ENCODE data around the gene SPNS2.

Gene SPNS2

DNA sequence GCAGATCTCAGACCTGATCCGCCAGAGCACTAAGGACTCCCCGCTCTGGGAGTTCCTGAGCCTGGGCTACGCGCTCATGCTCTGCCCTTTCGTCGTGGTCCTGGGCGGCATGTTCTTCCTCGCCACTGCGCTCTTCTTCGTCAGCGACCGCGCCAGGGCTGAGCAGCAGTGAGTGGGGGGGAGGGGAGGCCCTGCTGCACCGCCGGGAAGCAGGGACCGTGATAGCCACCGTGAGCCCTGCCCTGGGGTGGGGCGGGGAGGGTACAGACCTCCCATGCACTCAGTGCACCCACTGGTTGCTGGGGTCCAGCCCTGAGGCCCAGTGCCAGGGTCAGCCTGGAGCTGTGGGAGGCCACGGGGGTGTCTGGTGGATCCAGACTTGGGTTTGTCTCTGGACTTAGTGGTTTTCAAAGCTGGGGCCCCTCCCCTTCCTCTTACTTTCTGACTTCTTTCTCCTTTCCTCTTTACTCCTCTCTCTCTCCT is 37.6 kb downstream of the SPNS2 start:
- Histone ChIP-seq H3K27ac (no peak overlapping the region), H3K9me3 (ENCODE audit: severe bottlenecking) (no peaks in the 10 kb centered on the region), H3K27me3 (ENCODE audit: insufficient read depth, low read depth, severe bottlenecking) (no peaks in the 10 kb centered on the region), H3K4me3 (ENCODE audit: low read depth, low read length) (no peak overlapping the region), H3K36me3 (peaks cover 21% of the 10 kb centered on the region)
- no peak for DNase-seq
- TF ChIP-seq, protein P1, sequence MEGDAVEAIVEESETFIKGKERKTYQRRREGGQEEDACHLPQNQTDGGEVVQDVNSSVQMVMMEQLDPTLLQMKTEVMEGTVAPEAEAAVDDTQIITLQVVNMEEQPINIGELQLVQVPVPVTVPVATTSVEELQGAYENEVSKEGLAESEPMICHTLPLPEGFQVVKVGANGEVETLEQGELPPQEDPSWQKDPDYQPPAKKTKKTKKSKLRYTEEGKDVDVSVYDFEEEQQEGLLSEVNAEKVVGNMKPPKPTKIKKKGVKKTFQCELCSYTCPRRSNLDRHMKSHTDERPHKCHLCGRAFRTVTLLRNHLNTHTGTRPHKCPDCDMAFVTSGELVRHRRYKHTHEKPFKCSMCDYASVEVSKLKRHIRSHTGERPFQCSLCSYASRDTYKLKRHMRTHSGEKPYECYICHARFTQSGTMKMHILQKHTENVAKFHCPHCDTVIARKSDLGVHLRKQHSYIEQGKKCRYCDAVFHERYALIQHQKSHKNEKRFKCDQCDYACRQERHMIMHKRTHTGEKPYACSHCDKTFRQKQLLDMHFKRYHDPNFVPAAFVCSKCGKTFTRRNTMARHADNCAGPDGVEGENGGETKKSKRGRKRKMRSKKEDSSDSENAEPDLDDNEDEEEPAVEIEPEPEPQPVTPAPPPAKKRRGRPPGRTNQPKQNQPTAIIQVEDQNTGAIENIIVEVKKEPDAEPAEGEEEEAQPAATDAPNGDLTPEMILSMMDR (IDR thresholded peaks at IDR 0.05; ENCODE audit: low read depth, low read length), result no peak

DNA sequence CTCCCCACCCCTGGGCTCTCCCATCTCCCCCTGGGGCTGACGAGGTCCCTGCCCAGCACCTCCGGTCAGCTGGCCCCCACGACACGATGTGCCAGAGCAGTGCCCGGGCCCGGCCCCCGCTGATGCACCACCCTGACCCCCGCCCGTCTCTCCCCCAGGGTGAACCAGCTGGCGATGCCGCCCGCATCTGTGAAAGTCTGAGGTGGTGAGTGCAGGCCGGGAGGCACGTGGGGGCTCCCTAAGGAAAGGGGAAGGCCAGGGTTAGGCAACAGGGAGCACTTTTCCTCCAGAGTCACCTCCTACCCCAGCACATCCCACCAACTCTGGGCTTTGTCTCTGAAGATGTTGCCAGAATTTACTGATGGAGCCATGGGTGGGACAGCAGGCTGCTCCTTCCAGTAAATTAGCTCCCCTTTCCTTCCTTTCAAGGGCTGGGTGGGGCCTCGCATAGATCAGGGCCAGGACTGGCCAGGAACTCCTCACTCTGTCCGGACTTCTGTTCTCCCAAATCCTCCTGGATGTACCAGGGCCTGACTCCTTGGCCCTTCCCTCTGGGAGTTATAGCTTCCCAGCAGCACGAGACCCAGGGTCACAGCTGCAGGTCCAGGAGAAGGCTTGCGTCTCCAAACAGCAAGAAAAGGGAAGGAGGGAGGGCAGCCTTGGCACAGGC is 38.2 kb downstream of the SPNS2 start:
- no peaks in the 10 kb centered on the region for H3K27me3 ChIP-seq (ENCODE audit: insufficient read depth, low read depth, severe bottlenecking)
- no peaks in the 10 kb centered on the region for H3K9me3 ChIP-seq (ENCODE audit: severe bottlenecking)
- no peak for DNase-seq
- no peak overlapping the region for H3K27ac ChIP-seq
- TF ChIP-seq, protein P1 (IDR thresholded peaks at IDR 0.05; ENCODE audit: low read depth, low read length), result no peak
- no peak overlapping the region for H3K4me3 ChIP-seq (ENCODE audit: low read depth, low read length)
- H3K36me3 ChIP-seq, result peaks cover 27% of the 10 kb centered on the region

DNA sequence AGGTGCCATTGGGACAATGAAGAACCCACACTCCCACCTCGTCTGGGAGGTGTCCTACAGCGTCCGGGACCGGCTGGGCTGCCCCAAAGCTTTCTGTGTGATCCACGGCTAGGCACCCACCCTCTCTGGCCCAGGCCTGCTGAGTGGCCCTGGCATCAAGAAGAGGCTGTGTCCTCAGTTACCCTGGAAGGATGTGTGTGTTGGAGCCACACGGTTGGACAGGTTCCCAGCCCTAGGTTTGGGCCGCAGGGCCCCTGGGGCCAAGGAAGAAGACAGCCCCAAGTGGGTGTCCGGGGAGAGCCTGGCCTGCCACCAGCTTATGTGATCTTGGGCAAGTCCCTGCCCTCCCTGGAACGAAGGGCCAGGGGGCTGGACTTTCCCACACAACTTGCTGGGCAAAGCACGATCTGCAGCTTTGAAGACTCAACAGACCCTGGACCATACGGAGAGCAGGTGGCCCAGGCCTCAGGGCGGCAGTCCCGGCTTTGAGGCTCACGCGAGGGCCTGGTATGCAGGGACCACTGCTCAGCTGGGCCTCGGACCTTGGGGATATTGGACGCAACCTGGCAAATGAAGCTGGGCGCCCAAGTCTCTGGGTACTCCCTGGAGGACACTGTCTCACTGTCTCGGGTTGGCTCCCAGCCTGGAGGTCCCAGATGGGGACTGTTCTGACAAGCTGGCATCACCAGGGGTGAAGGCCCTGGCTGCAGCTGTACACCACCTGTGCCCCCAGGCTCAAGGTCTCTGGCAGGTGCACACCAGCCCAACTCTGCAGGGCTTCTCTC is 39.0 kb downstream of the SPNS2 start:
- no peaks in the 10 kb centered on the region for H3K27me3 ChIP-seq (ENCODE audit: insufficient read depth, low read depth, severe bottlenecking)
- H3K9me3 ChIP-seq (ENCODE audit: severe bottlenecking), result no peaks in the 10 kb centered on the region
- H3K36me3 ChIP-seq, result peaks cover 35% of the 10 kb centered on the region
- H3K4me3 ChIP-seq (ENCODE audit: low read depth, low read length), result no peak overlapping the region
- no peak for DNase-seq
- H3K27ac ChIP-seq, result no peak overlapping the region
- TF ChIP-seq, protein P1 (IDR thresholded peaks at IDR 0.05; ENCODE audit: low read depth, low read length), result no peak

DNA sequence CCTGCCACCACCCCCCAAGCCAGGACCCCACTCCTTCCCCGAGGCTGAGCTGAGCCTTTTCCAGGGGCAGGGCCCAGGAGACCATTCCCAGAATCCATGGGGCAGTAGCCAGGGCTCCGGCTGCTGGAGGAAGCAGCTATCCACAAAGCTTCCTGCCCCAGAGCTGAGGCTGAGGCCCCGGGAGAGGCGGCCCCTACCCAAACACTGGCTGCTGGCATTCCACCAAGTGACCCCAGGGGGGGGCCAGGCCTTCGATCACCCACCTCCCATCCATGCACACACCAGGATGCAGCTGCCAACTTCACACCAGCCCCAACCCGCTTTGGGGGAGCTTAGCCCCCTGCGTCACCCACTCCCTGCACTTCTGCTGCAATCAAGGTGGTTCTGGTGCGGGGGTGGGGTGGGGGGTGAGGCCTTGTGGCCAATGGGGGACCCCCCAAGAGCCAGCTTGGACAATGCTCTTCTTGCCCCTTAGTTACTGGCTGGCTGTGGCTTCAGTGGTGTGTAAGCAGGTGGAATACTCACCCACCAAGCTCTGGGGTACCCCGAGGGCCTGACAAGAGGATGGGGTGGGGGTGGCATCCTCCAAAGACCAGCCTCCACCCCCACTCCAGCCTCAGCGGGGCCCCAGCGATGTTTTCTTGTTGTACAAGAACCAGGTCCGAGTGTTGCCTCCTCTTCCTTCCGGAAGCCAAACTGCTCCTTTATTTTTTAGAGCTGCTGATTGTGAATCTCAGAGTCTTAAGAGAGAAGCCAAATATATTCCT is 39.7 kb downstream of the SPNS2 start:
- Histone ChIP-seq H3K27ac (no peak overlapping the region), H3K27me3 (ENCODE audit: insufficient read depth, low read depth, severe bottlenecking) (no peaks in the 10 kb centered on the region), H3K36me3 (peaks cover 41% of the 10 kb centered on the region), H3K9me3 (ENCODE audit: severe bottlenecking) (no peaks in the 10 kb centered on the region), H3K4me3 (ENCODE audit: low read depth, low read length) (no peak overlapping the region)
- TF ChIP-seq, protein P1 (IDR thresholded peaks at IDR 0.05; ENCODE audit: low read depth, low read length), result no peak
- no peak for DNase-seq

DNA sequence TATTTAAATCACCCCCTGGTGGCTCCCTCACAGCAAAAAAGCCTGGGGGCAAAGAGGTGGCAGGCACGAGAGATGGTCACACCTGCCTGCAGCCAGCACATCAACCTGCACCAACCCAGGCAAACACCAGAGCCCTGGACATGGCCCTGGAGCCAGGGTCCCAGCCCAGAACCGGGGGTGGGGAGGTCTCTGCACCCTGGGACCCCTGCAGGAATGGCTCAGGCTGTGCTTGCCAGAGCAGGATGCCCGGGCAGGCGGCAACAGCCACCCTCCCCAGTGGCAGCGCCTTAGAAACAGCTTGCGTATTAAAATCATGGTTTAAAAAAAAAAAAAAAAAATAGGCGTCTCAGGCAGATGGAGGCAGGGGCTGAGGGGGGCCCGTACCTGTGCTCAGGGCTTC is 40.3 kb downstream of the SPNS2 start:
- no peak overlapping the region for H3K4me3 ChIP-seq (ENCODE audit: low read depth, low read length)
- H3K27ac ChIP-seq, result no peak overlapping the region
- H3K9me3 ChIP-seq (ENCODE audit: severe bottlenecking), result no peaks in the 10 kb centered on the region
- TF ChIP-seq, protein P1 (IDR thresholded peaks at IDR 0.05; ENCODE audit: low read depth, low read length), result no peak
- peaks cover 46% of the 10 kb centered on the region for H3K36me3 ChIP-seq
- no peaks in the 10 kb centered on the region for H3K27me3 ChIP-seq (ENCODE audit: insufficient read depth, low read depth, severe bottlenecking)
- DNase-seq, result no peak
